ENCODE data around the gene URAD.

Gene URAD

GRCh38 chr13:27961227-27962085 lies 27.0 kb downstream of the URAD start:
- no peak overlapping the region for H2AFZ ChIP-seq (ENCODE audit: low read depth, low read length)
- TF ChIP-seq EZH2 (IDR thresholded peaks at IDR 0.05; ENCODE audit: borderline replicate concordance, low read depth, low read length, severe bottlenecking) (no peak), CTCF (IDR thresholded peaks at IDR 0.05; ENCODE audit: borderline replicate concordance, extremely low read depth, low read length, poor library complexity, severe bottlenecking) (no peak)
- H3K27ac ChIP-seq (ENCODE audit: low read length): no peak overlapping the region
- peaks cover 13% of the 10 kb centered on the region for H3K27me3 ChIP-seq (ENCODE audit: insufficient read depth, low read length, poor library complexity)
- H3K4me3 ChIP-seq (ENCODE audit: low read depth in 1 of 2, low read length in 2 of 2): no peak overlapping the region
- no peak for ATAC-seq (ENCODE audit: insufficient read depth, low read depth)
- no peak for DNase-seq
- H3K4me1 ChIP-seq (ENCODE audit: insufficient read depth, low read length): no peaks in the 10 kb centered on the region
- no peaks in the 10 kb centered on the region for H3K36me3 ChIP-seq (ENCODE audit: insufficient read depth, low read length)
- H3K9ac ChIP-seq (ENCODE audit: low read depth, low read length): no peak overlapping the region
- H4K20me1 ChIP-seq (ENCODE audit: insufficient read depth, low read length): no peaks in the 10 kb centered on the region
- no peaks in the 10 kb centered on the region for H3K79me2 ChIP-seq (ENCODE audit: insufficient read depth, low read length)
- H3K4me2 ChIP-seq (ENCODE audit: insufficient read depth, low read length): no peak overlapping the region
- H3K9me3 ChIP-seq (ENCODE audit: insufficient read depth, low read length, severe bottlenecking): no peaks in the 10 kb centered on the region

- peak; percentile 39 for DNase-seq
- Histone ChIP-seq H3K4me1 (ENCODE audit: insufficient read depth, low read length) (no peaks in the 10 kb centered on the region), H3K9ac (ENCODE audit: low read depth, low read length) (no peak overlapping the region), H3K79me2 (ENCODE audit: insufficient read depth, low read length) (no peaks in the 10 kb centered on the region), H3K9me3 (ENCODE audit: insufficient read depth, low read length, severe bottlenecking) (no peaks in the 10 kb centered on the region), H3K27me3 (ENCODE audit: insufficient read depth, low read length, poor library complexity) (peaks cover 13% of the 10 kb centered on the region), H3K4me3 (ENCODE audit: low read depth in 1 of 2, low read length in 2 of 2) (no peak overlapping the region), H4K20me1 (ENCODE audit: insufficient read depth, low read length) (no peaks in the 10 kb centered on the region), H3K27ac (ENCODE audit: low read length) (no peak overlapping the region), H3K4me2 (ENCODE audit: insufficient read depth, low read length) (no peak overlapping the region), H2AFZ (ENCODE audit: low read depth, low read length) (peak overlapping the region; percentile 5; the same call in 1 of the 2 replicates), H3K36me3 (ENCODE audit: insufficient read depth, low read length) (no peaks in the 10 kb centered on the region)
- TF ChIP-seq EZH2 (IDR thresholded peaks at IDR 0.05; ENCODE audit: borderline replicate concordance, low read depth, low read length, severe bottlenecking) (peak; percentile 56), CTCF (IDR thresholded peaks at IDR 0.05; ENCODE audit: borderline replicate concordance, extremely low read depth, low read length, poor library complexity, severe bottlenecking) (peak; percentile 47)
- peak; percentile 68 for ATAC-seq (ENCODE audit: insufficient read depth, low read depth)
Observed at GRCh38 chr13:27960362-27961226, 27.9 kb downstream of the URAD start.

GRCh38 chr13:27959976-27960361 lies 28.5 kb downstream of the URAD start:
- H2AFZ ChIP-seq (ENCODE audit: low read depth, low read length): no peak overlapping the region
- no peaks in the 10 kb centered on the region for H3K4me1 ChIP-seq (ENCODE audit: insufficient read depth, low read length)
- H3K4me3 ChIP-seq (ENCODE audit: low read depth in 1 of 2, low read length in 2 of 2): no peak overlapping the region
- no peaks in the 10 kb centered on the region for H3K36me3 ChIP-seq (ENCODE audit: insufficient read depth, low read length)
- no peak overlapping the region for H3K9ac ChIP-seq (ENCODE audit: low read depth, low read length)
- no peak for ATAC-seq (ENCODE audit: insufficient read depth, low read depth)
- H3K27ac ChIP-seq (ENCODE audit: low read length): no peak overlapping the region
- no peaks in the 10 kb centered on the region for H3K9me3 ChIP-seq (ENCODE audit: insufficient read depth, low read length, severe bottlenecking)
- H3K79me2 ChIP-seq (ENCODE audit: insufficient read depth, low read length): no peaks in the 10 kb centered on the region
- TF ChIP-seq CTCF (IDR thresholded peaks at IDR 0.05; ENCODE audit: borderline replicate concordance, extremely low read depth, low read length, poor library complexity, severe bottlenecking): no peak
- no peak for TF ChIP-seq EZH2 (IDR thresholded peaks at IDR 0.05; ENCODE audit: borderline replicate concordance, low read depth, low read length, severe bottlenecking)
- H3K27me3 ChIP-seq (ENCODE audit: insufficient read depth, low read length, poor library complexity): peaks cover 13% of the 10 kb centered on the region
- no peaks in the 10 kb centered on the region for H4K20me1 ChIP-seq (ENCODE audit: insufficient read depth, low read length)
- DNase-seq: no peak
- H3K4me2 ChIP-seq (ENCODE audit: insufficient read depth, low read length): no peak overlapping the region

Measured in DND-41 (cell line).